Measurements from ENCODE around the gene TOP2A. TPM values are rescaled to one million over a fixed set of nuclear protein-coding genes. Genes with fewer than 3 reads are reported as not detected.
A peak's percentile ranks its signal among the peaks of the same experiment; 100 is the strongest.

The TOP2A gene
- 100 to 1,000 TPM; 245 to 322 TPM for total RNA-seq

- no peaks in the 10 kb centered on the region for H3K27me3 Mint-ChIP-seq
- H3K36me3 Mint-ChIP-seq (ENCODE audit: low read depth): peaks cover 31% of the 10 kb centered on the region
- H3K4me1 Mint-ChIP-seq: peaks cover 24% of the 10 kb centered on the region
- H3K9me3 Mint-ChIP-seq (ENCODE audit: low read depth): no peaks in the 10 kb centered on the region
- ChIA-PET POLR2A (interaction anchor here (0.6 to 3.0 kb wide), 22 partner anchors 8 to 1271 kb away, joined by 3 to 41 read pairs (median 4); partner anchors contain the start of genes CASC3, EIF1, IGFBP4 and SMARCE1), CTCF (interaction anchor here (0.5 to 10.0 kb wide), 35 partner anchors 8 to 1611 kb away, joined by 3 to 124 read pairs (median 4); partner anchors contain the start of gene IGFBP4)
- peak within 1 kb of the TSS; percentile 86 for H3K4me3 Mint-ChIP-seq
- intact Hi-C loops (cut with DNase I, micrococcal nuclease): loop anchor here (1.0 to 5.0 kb wide), 10 partner anchors 25 to 321 kb away; partner anchors contain the start of genes CASC3 (in 1 of the 2), CDC6 (in 1 of the 2), IGFBP4 (in 1 of the 2) and WIPF2 (in 1 of the 2)
- DNase-seq (peak; percentile 95), ATAC-seq (peak; percentile 99)
- peak within 1 kb of the TSS; percentile 89 for H3K27ac Mint-ChIP-seq
Observed at GRCh38 chr17:40417609-40418427, at the start of gene TOP2A. TSS of gene TOP2A (minus strand) at chr17:40417896. CDS start at chr17:40417791, 105 bp downstream.

- H3K9me3 Mint-ChIP-seq (ENCODE audit: low read depth): no peaks in the 10 kb centered on the region
- H3K27ac Mint-ChIP-seq: no peak overlapping the region
- H3K4me1 Mint-ChIP-seq: no peaks in the 10 kb centered on the region
- DNase-seq: no peak
- POLR2A ChIA-PET: interaction anchor here (0.8 kb wide), 1 partner anchor 9 kb away, joined by 4 read pairs; no protein-coding TSS in a partner anchor
- intact Hi-C loops (cut with DNase I, micrococcal nuclease): no loop called here
- CTCF ChIA-PET: interaction anchor here (0.6 kb wide), 1 partner anchor 33 kb away, joined by 3 read pairs; no protein-coding TSS in a partner anchor
- H3K36me3 Mint-ChIP-seq (ENCODE audit: low read depth): no peaks in the 10 kb centered on the region
- peaks cover 2% of the 10 kb centered on the region for H3K27me3 Mint-ChIP-seq
- no peak for ATAC-seq
- H3K4me3 Mint-ChIP-seq: no peak overlapping the region
Observed at GRCh38 chr17:40467281-40467867, 49.7 kb upstream of the TOP2A start.

- Mint-ChIP-seq H3K27ac (no peak overlapping the region), H3K27me3 (peaks cover 2% of the 10 kb centered on the region), H3K9me3 (ENCODE audit: low read depth) (no peaks in the 10 kb centered on the region), H3K4me3 (no peak overlapping the region), H3K4me1 (no peaks in the 10 kb centered on the region), H3K36me3 (ENCODE audit: low read depth) (no peaks in the 10 kb centered on the region)
- CTCF ChIA-PET: interaction anchor here (0.6 to 1.2 kb wide), 3 partner anchors 12 to 32 kb away, joined by 3 read pairs; no protein-coding TSS in a partner anchor
- intact Hi-C loops (cut with DNase I, micrococcal nuclease): no loop called here
- DNase-seq (no peak), ATAC-seq (no peak)
- POLR2A ChIA-PET: interaction anchor here (0.6 to 0.8 kb wide), 2 partner anchors 10 to 20 kb away, joined by 4 to 11 read pairs; no protein-coding TSS in a partner anchor
Observed at GRCh38 chr17:40466298-40466971, 48.7 kb upstream of the TOP2A start.

GRCh38 chr17:40464392-40464855 lies 46.7 kb upstream of the TOP2A start:
- CTCF ChIA-PET: interaction anchor here (0.8 to 1.4 kb wide), 5 partner anchors 21 to 95 kb away, joined by 3 to 6 read pairs (median 4); partner anchors contain the start of gene IGFBP4
- Mint-ChIP-seq H3K36me3 (ENCODE audit: low read depth) (no peaks in the 10 kb centered on the region), H3K4me3 (no peak overlapping the region), H3K4me1 (no peaks in the 10 kb centered on the region), H3K27me3 (peaks cover 2% of the 10 kb centered on the region), H3K9me3 (ENCODE audit: low read depth) (no peaks in the 10 kb centered on the region), H3K27ac (no peak overlapping the region)
- DNase-seq (no peak), ATAC-seq (no peak)
- POLR2A ChIA-PET: no interaction called here
- intact Hi-C loops (cut with DNase I, micrococcal nuclease): no loop called here

GRCh38 chr17:40463122-40463550 lies 45.4 kb upstream of the TOP2A start:
- Mint-ChIP-seq H3K36me3 (ENCODE audit: low read depth) (no peaks in the 10 kb centered on the region), H3K27me3 (peaks cover 2% of the 10 kb centered on the region), H3K9me3 (ENCODE audit: low read depth) (no peaks in the 10 kb centered on the region), H3K4me3 (no peak overlapping the region), H3K27ac (no peak overlapping the region), H3K4me1 (no peaks in the 10 kb centered on the region)
- DNase-seq: no peak
- no peak for ATAC-seq
- CTCF ChIA-PET: interaction anchor here (0.6 to 1.3 kb wide), 5 partner anchors 11 to 100 kb away, joined by 3 read pairs; no protein-coding TSS in a partner anchor
- POLR2A ChIA-PET: interaction anchor here (0.6 to 0.7 kb wide), 2 partner anchors 19 to 462 kb away, joined by 3 to 5 read pairs; no protein-coding TSS in a partner anchor
- intact Hi-C loops (cut with DNase I, micrococcal nuclease): no loop called here

- no peak overlapping the region for H3K4me3 Mint-ChIP-seq
- DNase-seq: no peak
- no peak overlapping the region for H3K27ac Mint-ChIP-seq
- intact Hi-C loops (cut with DNase I, micrococcal nuclease): no loop called here
- POLR2A ChIA-PET: interaction anchor here (0.6 kb wide), 1 partner anchor 19 kb away, joined by 3 read pairs; no protein-coding TSS in a partner anchor
- CTCF ChIA-PET: interaction anchor here (0.6 to 1.3 kb wide), 5 partner anchors 10 to 99 kb away, joined by 3 read pairs; no protein-coding TSS in a partner anchor
- no peak for ATAC-seq
- H3K4me1 Mint-ChIP-seq: no peaks in the 10 kb centered on the region
- H3K9me3 Mint-ChIP-seq (ENCODE audit: low read depth): no peaks in the 10 kb centered on the region
- H3K36me3 Mint-ChIP-seq (ENCODE audit: low read depth): peaks cover 2% of the 10 kb centered on the region
- peaks cover 1% of the 10 kb centered on the region for H3K27me3 Mint-ChIP-seq
Observed at GRCh38 chr17:40462343-40463121, 44.8 kb upstream of the TOP2A start.

GRCh38 chr17:40461732-40462342 lies 44.1 kb upstream of the TOP2A start:
- ChIA-PET CTCF (interaction anchor here (0.7 to 1.3 kb wide), 2 partner anchors 11 to 13 kb away, joined by 3 to 5 read pairs; no protein-coding TSS in a partner anchor), POLR2A (interaction anchor here (0.6 kb wide), 1 partner anchor 172 kb away, joined by 7 read pairs; no protein-coding TSS in a partner anchor)
- Mint-ChIP-seq H3K4me3 (no peak overlapping the region), H3K27me3 (no peaks in the 10 kb centered on the region), H3K4me1 (no peaks in the 10 kb centered on the region), H3K27ac (no peak overlapping the region), H3K9me3 (ENCODE audit: low read depth) (no peaks in the 10 kb centered on the region), H3K36me3 (ENCODE audit: low read depth) (peaks cover 2% of the 10 kb centered on the region)
- peak; percentile 10 for ATAC-seq
- no peak for DNase-seq
- intact Hi-C loops (cut with DNase I, micrococcal nuclease): no loop called here

- no peaks in the 10 kb centered on the region for H3K9me3 Mint-ChIP-seq (ENCODE audit: low read depth)
- no peaks in the 10 kb centered on the region for H3K27me3 Mint-ChIP-seq
- ChIA-PET POLR2A (interaction anchor here (0.6 kb wide), 1 partner anchor 172 kb away, joined by 7 read pairs; no protein-coding TSS in a partner anchor), CTCF (interaction anchor here (0.7 to 1.2 kb wide), 3 partner anchors 11 to 30 kb away, joined by 3 to 5 read pairs (median 4); no protein-coding TSS in a partner anchor)
- ATAC-seq: no peak
- peaks cover 3% of the 10 kb centered on the region for H3K36me3 Mint-ChIP-seq (ENCODE audit: low read depth)
- DNase-seq: no peak
- intact Hi-C loops (cut with DNase I, micrococcal nuclease): no loop called here
- H3K27ac Mint-ChIP-seq: no peak overlapping the region
- no peaks in the 10 kb centered on the region for H3K4me1 Mint-ChIP-seq
- H3K4me3 Mint-ChIP-seq: no peak overlapping the region
Observed at GRCh38 chr17:40460968-40461731, 43.5 kb upstream of the TOP2A start.

- DNase-seq: no peak
- peaks cover 9% of the 10 kb centered on the region for H3K36me3 Mint-ChIP-seq (ENCODE audit: low read depth)
- H3K4me3 Mint-ChIP-seq: no peak overlapping the region
- POLR2A ChIA-PET: no interaction called here
- no peak for ATAC-seq
- H3K27me3 Mint-ChIP-seq: no peaks in the 10 kb centered on the region
- H3K9me3 Mint-ChIP-seq (ENCODE audit: low read depth): no peaks in the 10 kb centered on the region
- intact Hi-C loops (cut with DNase I, micrococcal nuclease): no loop called here
- H3K4me1 Mint-ChIP-seq: no peaks in the 10 kb centered on the region
- H3K27ac Mint-ChIP-seq: no peak overlapping the region
- CTCF ChIA-PET: interaction anchor here (0.9 to 1.2 kb wide), 2 partner anchors 11 to 30 kb away, joined by 3 to 4 read pairs; no protein-coding TSS in a partner anchor
Observed at GRCh38 chr17:40460604-40460967, 42.9 kb upstream of the TOP2A start.
